Osteoblast (primary cell): ENCODE results near the gene CCNY. TPM values are rescaled to one million over a fixed set of nuclear protein-coding genes. Genes with fewer than 3 reads are reported as not detected.

Source experiments
- DNase-seq: peaks from one replicate; pipeline ENCODE4 v3.0.0; 2011; ENCODE audit warnings: low spot score, mixed read lengths; ENCODE audit not compliant: insufficient read length; ENCODE audit errors: missing footprints
- H2AFZ ChIP-seq: 2 replicates; pipeline ENCODE4 v1.6.0; 2011; ENCODE audit warnings: mild to moderate bottlenecking, low read length
- H3K27ac ChIP-seq: 2 replicates; pipeline ENCODE4 v1.5.1; 2011; ENCODE audit warnings: mild to moderate bottlenecking, low read depth, low read length, moderate library complexity
- H3K27me3 ChIP-seq: 2 replicates; pipeline ENCODE4 v1.6.0; 2012; ENCODE audit warnings: mild to moderate bottlenecking, control low read depth, inconsistent platforms, low read length, moderate library complexity; ENCODE audit not compliant: insufficient read depth
- H3K36me3 ChIP-seq: 2 replicates; pipeline ENCODE4 v1.5.1; 2011; ENCODE audit warnings: mild to moderate bottlenecking, low read length, control low read depth, moderate library complexity; ENCODE audit not compliant: insufficient read depth
- H3K4me1 ChIP-seq: 2 replicates; pipeline ENCODE4 v1.5.1; 2011; ENCODE audit warnings: mild to moderate bottlenecking, low read length, control low read depth, moderate library complexity; ENCODE audit not compliant: insufficient read depth
- H3K4me2 ChIP-seq: 2 replicates; pipeline ENCODE4 v1.6.0; 2011; ENCODE audit warnings: mild to moderate bottlenecking, low read length; ENCODE audit not compliant: insufficient read depth
- H3K4me3 ChIP-seq: fragments of 200-600 bp; sonication (generic); 3 replicates; pipeline ENCODE4 v1.5.1; 2012; ENCODE audit warnings: mild to moderate bottlenecking, low read length, inconsistent platforms; ENCODE audit not compliant: insufficient read depth
- H3K79me2 ChIP-seq: 2 replicates; pipeline ENCODE4 v1.6.0; 2012; ENCODE audit warnings: mild to moderate bottlenecking, low read length, control low read depth, inconsistent platforms; ENCODE audit not compliant: insufficient read depth
- H3K9me3 ChIP-seq: 2 replicates; pipeline ENCODE4 v1.5.1; 2011; ENCODE audit warnings: low read depth, low read length, control low read depth
- H4K20me1 ChIP-seq: 2 replicates; pipeline ENCODE4 v1.6.0; 2012; ENCODE audit warnings: mild to moderate bottlenecking, low read length, control low read depth; ENCODE audit not compliant: insufficient read depth
- total RNA-seq: library from RNA; depleted of rRNA; stranded (reverse); fragments of >200 nt; gene quantifications from 2 replicates; pipeline ENCODE4 v1.2.3, GENCODE V29; 2012
- TF ChIP-seq, protein P1 (sequence below): IDR thresholded peaks from 2 replicates; pipeline ENCODE4 v1.5.1; 2011; ENCODE audit warnings: mild to moderate bottlenecking, low read depth, low read length, moderate library complexity; ENCODE audit errors: extremely low read depth

The CCNY gene
- total RNA-seq, 1 donor, result 53.2 TPM

DNA sequence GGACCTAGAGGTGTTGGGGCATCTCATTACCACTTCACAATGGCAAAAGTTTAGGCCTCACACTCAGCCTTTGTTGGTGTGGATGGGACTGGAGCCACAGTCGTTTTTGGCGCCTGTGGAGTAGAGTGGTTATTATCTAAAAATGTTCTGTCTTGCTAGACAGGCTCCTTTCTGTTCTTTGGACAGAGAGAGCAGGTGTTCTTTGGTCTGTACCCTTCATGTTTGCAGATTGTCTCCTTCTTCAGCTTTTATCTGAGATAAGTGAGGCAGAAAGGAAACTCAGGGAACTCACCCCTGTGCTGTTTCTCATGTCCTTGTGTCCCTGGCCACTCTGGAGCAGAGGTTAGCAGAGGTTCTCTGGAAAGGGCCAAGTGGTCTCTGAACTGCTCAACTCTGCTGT lies 103.7 kb downstream of the CCNY start:
- Histone ChIP-seq H3K9me3 (peaks cover 9% of the 10 kb centered on the region), H3K27me3 (no peaks in the 10 kb centered on the region), H3K4me3 (no peak overlapping the region), H3K27ac (no peak overlapping the region), H3K36me3 (no peaks in the 10 kb centered on the region), H3K79me2 (peaks cover 97% of the 10 kb centered on the region), H3K4me1 (no peaks in the 10 kb centered on the region), H4K20me1 (peaks cover 25% of the 10 kb centered on the region), H3K4me2 (no peak overlapping the region), H2AFZ (no peak overlapping the region)
- TF ChIP-seq, protein P1, sequence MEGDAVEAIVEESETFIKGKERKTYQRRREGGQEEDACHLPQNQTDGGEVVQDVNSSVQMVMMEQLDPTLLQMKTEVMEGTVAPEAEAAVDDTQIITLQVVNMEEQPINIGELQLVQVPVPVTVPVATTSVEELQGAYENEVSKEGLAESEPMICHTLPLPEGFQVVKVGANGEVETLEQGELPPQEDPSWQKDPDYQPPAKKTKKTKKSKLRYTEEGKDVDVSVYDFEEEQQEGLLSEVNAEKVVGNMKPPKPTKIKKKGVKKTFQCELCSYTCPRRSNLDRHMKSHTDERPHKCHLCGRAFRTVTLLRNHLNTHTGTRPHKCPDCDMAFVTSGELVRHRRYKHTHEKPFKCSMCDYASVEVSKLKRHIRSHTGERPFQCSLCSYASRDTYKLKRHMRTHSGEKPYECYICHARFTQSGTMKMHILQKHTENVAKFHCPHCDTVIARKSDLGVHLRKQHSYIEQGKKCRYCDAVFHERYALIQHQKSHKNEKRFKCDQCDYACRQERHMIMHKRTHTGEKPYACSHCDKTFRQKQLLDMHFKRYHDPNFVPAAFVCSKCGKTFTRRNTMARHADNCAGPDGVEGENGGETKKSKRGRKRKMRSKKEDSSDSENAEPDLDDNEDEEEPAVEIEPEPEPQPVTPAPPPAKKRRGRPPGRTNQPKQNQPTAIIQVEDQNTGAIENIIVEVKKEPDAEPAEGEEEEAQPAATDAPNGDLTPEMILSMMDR, result no peak
- no peak for DNase-seq

DNA sequence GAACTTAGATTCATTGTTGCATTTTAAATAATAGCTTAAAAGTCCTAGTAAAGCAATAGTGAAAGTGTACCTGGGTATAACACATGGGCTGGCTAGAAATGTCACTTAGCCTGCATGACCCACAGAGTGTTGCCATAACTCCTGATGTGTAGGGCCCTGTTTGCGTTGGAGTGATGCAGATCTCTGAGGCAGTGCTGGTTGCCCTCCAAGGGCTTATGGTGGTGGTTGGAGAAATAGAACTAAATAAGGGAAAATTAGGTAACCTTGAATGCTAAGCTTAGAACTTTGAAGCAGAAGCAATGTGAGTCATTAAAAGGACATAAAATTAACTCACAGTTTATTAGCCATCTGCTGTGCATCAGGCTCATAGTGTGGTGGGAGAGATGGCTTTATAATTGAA lies 105.7 kb downstream of the CCNY start:
- Histone ChIP-seq H3K4me2 (no peak overlapping the region), H4K20me1 (peaks cover 18% of the 10 kb centered on the region), H3K36me3 (no peaks in the 10 kb centered on the region), H2AFZ (no peak overlapping the region), H3K27me3 (no peaks in the 10 kb centered on the region), H3K4me1 (peaks cover 8% of the 10 kb centered on the region), H3K79me2 (peaks cover 96% of the 10 kb centered on the region), H3K9me3 (peaks cover 9% of the 10 kb centered on the region), H3K27ac (no peak overlapping the region), H3K4me3 (no peak overlapping the region)
- no peak for DNase-seq
- TF ChIP-seq, protein P1, result no peak

DNA sequence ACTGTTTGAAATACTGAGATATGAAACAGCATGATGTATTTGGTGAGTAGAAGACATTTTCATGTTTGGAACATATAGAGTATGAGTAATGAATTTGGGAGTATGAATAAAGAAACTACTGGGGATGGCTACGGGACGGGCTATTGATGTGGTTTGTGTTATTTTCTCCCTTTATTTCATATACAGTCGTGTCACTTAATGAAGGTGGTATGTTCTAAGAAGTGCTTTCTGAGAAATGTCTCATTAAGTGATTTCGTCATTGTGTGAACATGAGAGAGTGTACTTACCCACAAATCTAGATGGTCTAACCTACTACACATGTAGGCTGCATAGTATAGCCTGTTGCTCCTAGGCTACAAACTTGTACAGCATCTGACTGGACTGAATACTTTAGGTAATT lies 106.3 kb downstream of the CCNY start:
- Histone ChIP-seq H3K27ac (no peak overlapping the region), H3K79me2 (peaks cover 96% of the 10 kb centered on the region), H3K36me3 (no peaks in the 10 kb centered on the region), H3K9me3 (peaks cover 9% of the 10 kb centered on the region), H3K4me1 (peaks cover 13% of the 10 kb centered on the region), H3K27me3 (no peaks in the 10 kb centered on the region), H3K4me3 (no peak overlapping the region), H3K4me2 (no peak overlapping the region), H2AFZ (no peak overlapping the region), H4K20me1 (peaks cover 18% of the 10 kb centered on the region)
- DNase-seq, result no peak
- TF ChIP-seq, protein P1, result no peak

DNA sequence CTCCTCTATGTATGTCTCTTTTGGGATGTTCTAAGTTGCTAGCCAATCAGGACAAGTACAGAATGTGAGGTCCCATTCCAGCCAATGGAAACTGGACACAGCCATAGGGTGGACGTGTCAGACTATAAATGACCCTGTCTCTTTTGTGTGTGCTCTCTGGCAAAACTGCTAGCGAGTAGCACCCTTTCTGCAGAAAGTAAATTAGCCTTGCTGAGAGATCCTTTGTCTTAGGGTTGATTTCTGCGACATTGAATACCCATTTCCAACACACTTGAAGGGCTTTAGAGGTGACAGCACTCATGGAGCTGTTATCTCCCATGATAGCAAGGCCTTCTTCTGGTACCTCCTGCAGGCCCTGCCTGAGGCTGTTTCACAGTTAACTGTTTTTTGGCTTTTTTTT lies 107.5 kb downstream of the CCNY start:
- Histone ChIP-seq H3K27me3 (no peaks in the 10 kb centered on the region), H3K4me1 (peaks cover 24% of the 10 kb centered on the region), H3K36me3 (no peaks in the 10 kb centered on the region), H3K27ac (no peak overlapping the region), H3K9me3 (peaks cover 9% of the 10 kb centered on the region), H3K4me2 (no peak overlapping the region), H3K4me3 (no peak overlapping the region), H4K20me1 (peaks cover 24% of the 10 kb centered on the region), H3K79me2 (peaks cover 96% of the 10 kb centered on the region), H2AFZ (no peak overlapping the region)
- DNase-seq, result no peak
- TF ChIP-seq, protein P1, result no peak
